Muscle layer of colon (tissue), 2 donors: ENCODE measurements around the gene CTNND2.

Experiments
- H3K27ac ChIP-seq: one replicate; pipeline ENCODE4 v1.7.0; 2013; ENCODE audit warnings: low read depth, mild to moderate bottlenecking, low read length, moderate library complexity
- H3K27me3 ChIP-seq, 2 donors: one replicate each; pipeline ENCODE4 v1.7.0; 2013; ENCODE audit warnings: low read length in 2 of 2, mild to moderate bottlenecking in 2 of 2; ENCODE audit not compliant: insufficient read depth in 2 of 2, control insufficient read depth in 1 of 2
- H3K36me3 ChIP-seq: one replicate; pipeline ENCODE4 v1.7.0; 2013; ENCODE audit warnings: mild to moderate bottlenecking, low read length; ENCODE audit not compliant: insufficient read depth
- H3K4me1 ChIP-seq: one replicate; pipeline ENCODE4 v1.7.0; 2013; ENCODE audit warnings: mild to moderate bottlenecking, low read length; ENCODE audit not compliant: insufficient read depth
- H3K4me3 ChIP-seq, 2 donors: one replicate each; pipeline ENCODE4 v1.7.0; 2013; ENCODE audit warnings: low read length in 2 of 2, low read depth in 1 of 2, mild to moderate bottlenecking in 1 of 2, moderate library complexity in 1 of 2
- H3K9ac ChIP-seq: one replicate; pipeline ENCODE4 v1.7.0; 2013; ENCODE audit warnings: low read length
- H3K9me3 ChIP-seq: one replicate; pipeline ENCODE4 v1.7.0; 2013; ENCODE audit warnings: mild to moderate bottlenecking, low read length
- donor health status: abdominal sarcoma.
- donor health status: Adenocarcinoma of cecum.

CTNND2 gene

GRCh38 chr5:11240293-11241190 lies 663.7 kb downstream of the CTNND2 start:
- Histone ChIP-seq H3K9me3 (no peaks in the 10 kb centered on the region), H3K9ac (no peak overlapping the region), H3K36me3 (no peaks in the 10 kb centered on the region), H3K27ac (no peak overlapping the region), H3K4me3 (no peak overlapping the region), H3K4me1 (no peaks in the 10 kb centered on the region), H3K27me3 (no peaks in the 10 kb centered on the region)

- Histone ChIP-seq H3K9ac (no peak overlapping the region), H3K4me3 (no peak overlapping the region), H3K36me3 (no peaks in the 10 kb centered on the region), H3K9me3 (no peaks in the 10 kb centered on the region), H3K27ac (no peak overlapping the region), H3K4me1 (no peaks in the 10 kb centered on the region), H3K27me3 (no peaks in the 10 kb centered on the region)
Measured at GRCh38 chr5:11239261-11240015, 664.8 kb downstream of the CTNND2 start.

DNA sequence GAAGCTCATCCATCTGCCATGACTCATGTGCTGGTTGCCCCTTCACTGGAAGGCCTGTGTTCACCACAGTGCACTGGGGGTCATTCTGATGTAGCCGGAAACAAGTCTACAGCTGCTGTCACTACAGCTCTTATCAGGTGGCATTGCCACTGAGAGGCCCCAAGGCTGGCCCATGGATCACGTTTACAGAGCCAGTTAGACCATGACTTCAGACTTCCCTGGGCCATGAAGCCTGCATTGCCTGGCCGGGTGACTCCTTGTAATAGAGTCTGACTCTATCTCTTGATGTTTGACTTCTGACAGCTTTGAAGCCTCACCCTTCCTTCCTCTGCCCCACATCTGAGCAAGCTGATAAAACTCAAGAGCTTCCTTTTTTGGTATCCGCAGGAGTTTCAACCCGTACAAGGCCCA lies 669.7 kb downstream of the CTNND2 start:
- Histone ChIP-seq H3K9ac (no peak overlapping the region), H3K27me3 (no peaks in the 10 kb centered on the region), H3K4me1 (no peaks in the 10 kb centered on the region), H3K36me3 (no peaks in the 10 kb centered on the region), H3K27ac (no peak overlapping the region), H3K4me3 (no peak overlapping the region), H3K9me3 (no peaks in the 10 kb centered on the region)

- Histone ChIP-seq H3K36me3 (no peaks in the 10 kb centered on the region), H3K27me3 (no peaks in the 10 kb centered on the region), H3K9ac (no peak overlapping the region), H3K4me3 (no peak overlapping the region), H3K4me1 (no peaks in the 10 kb centered on the region), H3K9me3 (no peaks in the 10 kb centered on the region), H3K27ac (no peak overlapping the region)
Measured at GRCh38 chr5:11230890-11231289, 673.4 kb downstream of the CTNND2 start.

- Histone ChIP-seq H3K9ac (no peak overlapping the region), H3K27me3 (no peaks in the 10 kb centered on the region), H3K4me1 (no peaks in the 10 kb centered on the region), H3K36me3 (no peaks in the 10 kb centered on the region), H3K4me3 (no peak overlapping the region), H3K9me3 (no peaks in the 10 kb centered on the region), H3K27ac (no peak overlapping the region)
Measured at GRCh38 chr5:11227064-11227463, 677.2 kb downstream of the CTNND2 start.

GRCh38 chr5:11224436-11225187 lies 679.6 kb downstream of the CTNND2 start:
- Histone ChIP-seq H3K27ac (no peak overlapping the region), H3K27me3 (no peaks in the 10 kb centered on the region), H3K4me1 (no peaks in the 10 kb centered on the region)

DNA sequence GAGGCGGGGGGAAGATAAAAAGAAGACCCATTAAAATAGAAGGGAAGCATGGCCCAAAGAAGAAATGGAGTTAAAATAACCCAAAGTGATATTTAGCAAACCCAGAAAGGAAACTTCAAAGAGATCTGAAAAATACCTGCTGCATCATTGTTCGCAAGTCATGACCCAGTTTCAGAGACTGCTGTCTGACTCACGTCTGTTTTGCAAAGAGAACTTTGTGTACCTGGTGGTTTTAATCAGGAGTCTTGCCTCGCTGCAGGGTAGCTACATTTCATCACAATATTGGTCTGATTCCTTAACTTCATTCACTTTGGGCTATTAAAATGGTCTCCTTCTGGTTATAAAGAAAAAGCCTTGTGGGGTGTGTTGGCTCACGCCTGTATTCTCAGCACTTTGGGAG lies 682.1 kb downstream of the CTNND2 start:
- no peak overlapping the region for H3K27ac ChIP-seq
- H3K36me3 ChIP-seq: no peaks in the 10 kb centered on the region
- H3K4me3 ChIP-seq: no peak overlapping the region
- no peaks in the 10 kb centered on the region for H3K27me3 ChIP-seq
- H3K9ac ChIP-seq: no peak overlapping the region
- no peaks in the 10 kb centered on the region for H3K4me1 ChIP-seq
- H3K9me3 ChIP-seq: no peaks in the 10 kb centered on the region

More at GRCh38 chr5:11224436-11225187, 679.6 kb downstream of the CTNND2 start:
- Histone ChIP-seq H3K36me3 (no peaks in the 10 kb centered on the region), H3K4me3 (no peak overlapping the region), H3K9me3 (no peaks in the 10 kb centered on the region), H3K9ac (no peak overlapping the region)

DNA sequence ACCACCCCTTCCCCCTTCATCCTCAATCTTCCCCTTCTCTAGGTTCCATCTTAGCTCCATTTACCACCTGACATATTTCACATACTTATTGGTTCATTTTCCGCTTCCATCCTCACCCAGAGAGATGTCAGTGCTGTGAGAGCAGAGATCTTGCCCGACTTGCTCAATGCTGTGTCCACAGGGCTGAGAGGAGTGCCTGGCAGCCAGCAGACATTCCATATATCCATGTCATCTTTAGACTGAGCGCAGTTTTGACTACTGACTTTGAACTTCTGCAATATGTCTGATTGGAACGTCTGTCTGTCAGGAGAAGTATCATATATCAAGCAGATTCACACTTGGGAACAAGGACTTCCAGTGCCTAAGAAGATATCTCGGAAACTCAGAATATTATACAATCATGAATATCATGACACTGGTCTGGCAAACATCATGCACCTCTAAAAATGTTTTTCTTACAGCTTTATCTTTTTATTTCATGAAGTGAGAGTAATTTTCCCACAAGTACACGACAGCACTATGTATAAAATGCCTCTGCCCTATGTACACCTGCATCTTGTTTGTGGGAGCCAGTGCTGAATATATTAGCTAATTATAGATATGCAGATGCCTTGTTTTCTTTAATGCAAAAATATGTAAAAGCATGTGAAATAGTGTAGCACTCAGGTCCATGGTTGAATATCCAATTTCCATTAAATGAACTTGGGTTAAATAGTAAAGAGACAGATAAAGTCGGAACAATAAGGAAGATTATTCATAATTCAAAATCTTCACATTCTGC lies 689.2 kb downstream of the CTNND2 start:
- H3K36me3 ChIP-seq: no peaks in the 10 kb centered on the region
- no peaks in the 10 kb centered on the region for H3K4me1 ChIP-seq
- H3K9me3 ChIP-seq: no peaks in the 10 kb centered on the region
- no peak overlapping the region for H3K4me3 ChIP-seq
- no peak overlapping the region for H3K27ac ChIP-seq
- no peaks in the 10 kb centered on the region for H3K27me3 ChIP-seq
- no peak overlapping the region for H3K9ac ChIP-seq

DNA sequence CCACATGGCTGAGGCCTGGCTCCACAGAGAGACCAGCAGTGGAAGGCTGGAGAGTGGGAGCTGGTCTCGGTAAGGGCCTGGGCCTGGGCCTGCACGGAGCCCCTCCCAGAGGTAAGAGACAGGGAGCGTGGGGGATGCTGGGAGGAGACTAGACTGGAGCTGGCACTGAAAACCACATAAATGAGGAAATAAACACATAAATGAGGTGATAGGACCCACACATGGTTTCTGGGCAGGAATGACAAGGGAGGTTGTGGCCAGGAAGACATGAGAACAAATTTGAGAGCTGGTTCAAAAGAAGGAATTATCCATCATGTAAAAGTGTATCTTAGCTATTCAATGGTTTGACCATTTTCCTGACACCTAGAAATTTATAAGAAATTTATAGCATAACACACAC lies 691.5 kb downstream of the CTNND2 start:
- Histone ChIP-seq H3K27ac (no peak overlapping the region), H3K27me3 (no peaks in the 10 kb centered on the region), H3K4me3 (no peak overlapping the region), H3K36me3 (no peaks in the 10 kb centered on the region), H3K4me1 (no peaks in the 10 kb centered on the region), H3K9ac (no peak overlapping the region), H3K9me3 (no peaks in the 10 kb centered on the region)

GRCh38 chr5:11197726-11198125 lies 706.5 kb downstream of the CTNND2 start:
- H3K36me3 ChIP-seq: no peaks in the 10 kb centered on the region
- H3K9ac ChIP-seq: no peak overlapping the region
- H3K27ac ChIP-seq: no peak overlapping the region
- H3K4me3 ChIP-seq: no peak overlapping the region
- no peaks in the 10 kb centered on the region for H3K4me1 ChIP-seq
- H3K27me3 ChIP-seq: no peaks in the 10 kb centered on the region
- no peaks in the 10 kb centered on the region for H3K9me3 ChIP-seq

DNA sequence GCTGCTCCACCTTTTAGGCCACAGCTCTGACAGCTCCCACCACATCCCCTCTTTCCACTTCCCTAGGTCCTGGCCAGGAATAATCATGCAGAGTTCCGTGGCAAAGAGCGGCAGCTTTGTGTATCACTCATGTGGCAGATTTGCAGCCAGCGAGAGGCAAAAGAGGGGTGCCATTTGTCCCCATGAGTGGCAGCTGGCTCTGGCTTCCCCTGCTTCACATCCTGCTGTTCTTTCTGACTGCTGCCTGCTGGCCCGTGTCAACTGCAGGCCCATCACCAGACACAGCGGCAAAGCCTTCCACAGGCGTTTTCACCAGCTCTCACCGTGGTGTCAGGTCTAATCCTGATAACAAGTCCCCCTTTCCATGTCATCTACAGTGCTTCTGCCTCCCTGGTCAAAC lies 712.6 kb downstream of the CTNND2 start:
- Histone ChIP-seq H3K9ac (no peak overlapping the region), H3K27ac (no peak overlapping the region), H3K4me3 (no peak overlapping the region)

More for the DNA sequence above, 712.6 kb downstream of the CTNND2 start:
- Histone ChIP-seq H3K4me1 (no peaks in the 10 kb centered on the region), H3K9me3 (no peaks in the 10 kb centered on the region), H3K27me3 (no peaks in the 10 kb centered on the region), H3K36me3 (no peaks in the 10 kb centered on the region)
